Liver (tissue), 9 donors: ENCODE results near the gene SIPA1L3. TPM values are rescaled to one million over a fixed set of nuclear protein-coding genes. Genes with fewer than 3 reads are reported as not detected.

Experiments used
- DNase-seq: peaks from one replicate; pipeline ENCODE4 v3.0.0-alpha.2; 2017; ENCODE audit warnings: low spot score
- H3K27ac ChIP-seq, 2 donors: one replicate each; pipeline ENCODE4 v1.7.0; 2013; ENCODE audit warnings: inconsistent platforms in 2 of 2, low read length in 2 of 2, control low read depth in 1 of 2, low read depth in 1 of 2, mild to moderate bottlenecking in 1 of 2
- H3K27me3 ChIP-seq, 4 donors: one replicate each; pipeline versions ENCODE4 v1.6.1 to v1.7.0; 2013; ENCODE audit warnings: low read length in 3 of 4, inconsistent platforms in 1 of 4, mild to moderate bottlenecking in 1 of 4, moderate library complexity in 1 of 4; ENCODE audit not compliant: control insufficient read depth in 4 of 4, insufficient read depth in 4 of 4
- H3K36me3 ChIP-seq, 4 donors: one replicate each; pipeline versions ENCODE4 v1.6.1 to v1.7.0; 2013; ENCODE audit warnings: low read length in 3 of 4, mild to moderate bottlenecking in 3 of 4, low read depth in 1 of 4, moderate library complexity in 1 of 4; ENCODE audit not compliant: control insufficient read depth in 4 of 4, insufficient read depth in 3 of 4
- H3K4me1 ChIP-seq, 4 donors: one replicate each; pipeline versions ENCODE4 v1.6.1 to v1.7.0; 2013; ENCODE audit warnings: low read length in 3 of 4, mild to moderate bottlenecking in 3 of 4, moderate library complexity in 1 of 4; ENCODE audit not compliant: control insufficient read depth in 4 of 4, insufficient read depth in 4 of 4
- H3K4me3 ChIP-seq, 3 donors: one replicate each; pipeline versions ENCODE4 v1.6.1 to v1.7.0; 2013; ENCODE audit warnings: low read length in 3 of 3, control low read depth in 1 of 3, low read depth in 1 of 3, mild to moderate bottlenecking in 1 of 3
- H3K9ac ChIP-seq, 2 donors: one replicate each; pipeline ENCODE4 v1.7.0; 2013; ENCODE audit warnings: low read length in 2 of 2, mild to moderate bottlenecking in 2 of 2, moderate library complexity in 2 of 2, control low read depth in 1 of 2, low read depth in 1 of 2
- H3K9me3 ChIP-seq, 4 donors: one replicate each; pipeline versions ENCODE4 v1.6.1 to v1.7.0; 2013; ENCODE audit warnings: low read length in 3 of 4; ENCODE audit not compliant: control insufficient read depth in 4 of 4
- ATF3 ChIP-seq: IDR thresholded peaks from 2 replicates; pipeline ENCODE4 v1.6.1; 2016; ENCODE audit warnings: antibody characterized with exemption
- CTCF ChIP-seq: fragments of 150-350 bp; IDR thresholded peaks from 2 replicates; pipeline ENCODE4 v1.5.1; 2017; ENCODE audit warnings: improper control_type of control experiment, low read depth, low read length; ENCODE audit not compliant: missing input control
- EGR1 ChIP-seq, 2 donors: IDR thresholded peaks; 2 replicates each; pipeline ENCODE4 v1.6.1; 2016 to 2018; ENCODE audit warnings: antibody characterized with exemption in 2 of 2, low read depth in 2 of 2
- FOXA2 ChIP-seq: IDR thresholded peaks from 2 replicates; pipeline ENCODE4 v1.6.1; 2016; ENCODE audit warnings: antibody characterized with exemption
- GABPA ChIP-seq, 2 donors: IDR thresholded peaks in 1 of 2; conservative IDR thresholded peaks in 1 of 2; 2 replicates each; pipeline ENCODE4 v1.6.1; 2016; ENCODE audit warnings: antibody characterized with exemption in 2 of 2, mild to moderate bottlenecking in 1 of 2, moderate library complexity in 1 of 2
- HNF4A ChIP-seq, 2 donors: conservative IDR thresholded peaks; 2 replicates each; pipeline ENCODE4 v1.6.1; 2016; ENCODE audit warnings: antibody characterized with exemption in 2 of 2, mild to moderate bottlenecking in 2 of 2
- HNF4G ChIP-seq: IDR thresholded peaks from 2 replicates; pipeline ENCODE4 v1.6.1; 2016; ENCODE audit warnings: antibody characterized with exemption
- JUND ChIP-seq, 2 donors: IDR thresholded peaks; 2 replicates each; pipeline ENCODE4 v1.6.1; 2016; ENCODE audit warnings: antibody characterized with exemption in 2 of 2
- MAX ChIP-seq: IDR thresholded peaks from 2 replicates; pipeline ENCODE4 v1.6.1; 2016; ENCODE audit warnings: antibody characterized with exemption
- NR2F2 ChIP-seq: IDR thresholded peaks from 2 replicates; pipeline ENCODE4 v1.6.1; 2016; ENCODE audit warnings: antibody characterized with exemption
- RAD21 ChIP-seq, 2 donors: IDR thresholded peaks; 2 replicates each; pipeline ENCODE4 v1.6.1; 2016; ENCODE audit warnings: antibody characterized with exemption in 2 of 2, mild to moderate bottlenecking in 2 of 2
- REST ChIP-seq: IDR thresholded peaks from 2 replicates; pipeline ENCODE4 v1.6.1; 2016; ENCODE audit warnings: antibody characterized with exemption, mild to moderate bottlenecking
- RXRA ChIP-seq, 2 donors: IDR thresholded peaks; 2 replicates each; pipeline ENCODE4 v1.6.1; 2017 to 2018; ENCODE audit warnings: antibody characterized with exemption in 2 of 2, mild to moderate bottlenecking in 1 of 2
- SP1 ChIP-seq: IDR thresholded peaks from 2 replicates; pipeline ENCODE4 v1.6.1; 2018; ENCODE audit warnings: antibody characterized with exemption, mild to moderate bottlenecking
- TAF1 ChIP-seq: conservative IDR thresholded peaks from 2 replicates; pipeline ENCODE4 v1.6.1; 2016; ENCODE audit warnings: antibody characterized with exemption, mild to moderate bottlenecking
- YY1 ChIP-seq: IDR thresholded peaks from 2 replicates; pipeline ENCODE4 v1.6.1; 2016; ENCODE audit warnings: antibody characterized with exemption, mild to moderate bottlenecking
- ZBTB33 ChIP-seq: IDR thresholded peaks from 2 replicates; pipeline ENCODE4 v1.6.1; 2016; ENCODE audit warnings: antibody characterized with exemption
- WGBS: extraction: QIAGEN DNeasy Blood & Tissue Kit; methylation state at CpG from one replicate; pipeline ENCODE4 v1.1.7; 2013; 5-methylcytosine and 5-hydroxymethylcytosine counted together
- polyA plus RNA-seq, 2 donors: library from polyadenylated mRNA; stranded (reverse) in 1 of 2; unstranded in 1 of 2; fragments of 200-250 nt in 1 of 2; fragments of >200 nt in 1 of 2; fragmentation: Nextera tagmentation in 1 of 2; extraction: Ambion mirVana in 1 of 2; gene quantifications; one replicate each; pipeline versions ENCODE4 v1.2.1 to v1.2.3, GENCODE V29; 2013 to 2015
- total RNA-seq, 2 donors: library from RNA; depleted of rRNA; stranded (reverse); fragments of >200 nt; gene quantifications; one replicate each; pipeline ENCODE4 v1.2.3, GENCODE V29; 2014
- donor health status: healthy.
- donor health status: healthy.
- donor health status: healthy.
- donor health status: healthy.
- donor health status: healthy.

SIPA1L3 gene
- total and polyA plus RNA-seq, 4 donors, result 2.4 to 10.0 (median 4.4) TPM

- H3K9ac ChIP-seq, result no peak overlapping the region
- H3K9me3 ChIP-seq, result no peaks in the 10 kb centered on the region
- H3K4me1 ChIP-seq, result peaks cover 0 to 10% (median 5%) of the 10 kb centered on the region in 4 donors
- H3K27me3 ChIP-seq, result peaks cover 3 to 17% (median 6%) of the 10 kb centered on the region in 4 donors
- H3K36me3 ChIP-seq, result no peaks in the 10 kb centered on the region
- H3K27ac ChIP-seq, result no peak overlapping the region
- no peak overlapping the region for H3K4me3 ChIP-seq
- 9% methylated on average over 16 of the region's 16 CpGs for WGBS
- TF ChIP-seq JUND (IDR thresholded peaks at IDR 0.05) (no peak), RXRA (IDR thresholded peaks at IDR 0.05) (no peak), ZBTB33 (no peak), FOXA2 (no peak), HNF4A (conservative IDR thresholded peaks at IDR 0.05) (no peak), MAX (no peak), ATF3 (no peak), NR2F2 (no peak), RAD21 (IDR thresholded peaks at IDR 0.05) (no peak), GABPA (IDR thresholded peaks at IDR 0.05 in 1 of 2, conservative IDR thresholded peaks at IDR 0.05 in 1 of 2) (no peak), CTCF (no peak), TAF1 (no peak), HNF4G (no peak), EGR1 (IDR thresholded peaks at IDR 0.05; ENCODE audit: low read depth in 2 of 2) (no peak)
- DNase-seq, result no peak
Measured at GRCh38 chr19:38228005-38228377, 321.0 kb downstream of the SIPA1L3 start.

GRCh38 chr19:38228491-38229439 lies 321.8 kb downstream of the SIPA1L3 start:
- WGBS, result 4% methylated on average over 80 of the region's 80 CpGs
- Histone ChIP-seq H3K36me3 (no peaks in the 10 kb centered on the region), H3K27ac (no peak overlapping the region), H3K9me3 (no peaks in the 10 kb centered on the region), H3K4me1 (peaks cover 0 to 11% (median 5%) of the 10 kb centered on the region in 4 donors), H3K9ac (no peak overlapping the region), H3K4me3 (peak overlapping the region in 1 of 3 donors; percentile 33), H3K27me3 (peaks cover 0 to 10% (median 6%) of the 10 kb centered on the region in 4 donors)
- TF ChIP-seq CTCF (no peak), YY1 (no peak), SP1 (no peak), GABPA (IDR thresholded peaks at IDR 0.05 in 1 of 2, conservative IDR thresholded peaks at IDR 0.05 in 1 of 2) (no peak), ATF3 (no peak), REST (no peak), JUND (IDR thresholded peaks at IDR 0.05) (no peak)
- no peak for DNase-seq
